ENCODE data around the gene RPS15. TPM values are rescaled to one million over a fixed set of nuclear protein-coding genes. Genes with fewer than 3 reads are reported as not detected.
A peak's percentile ranks its signal among the peaks of the same experiment; 100 is the strongest.

RPS15 gene
- total and polyA plus RNA-seq, 2 of the 13 experiments (the other 11 are each of a cell fraction or from before 2014, with no cell fraction given), result 695 to 1,411 TPM

DNA sequence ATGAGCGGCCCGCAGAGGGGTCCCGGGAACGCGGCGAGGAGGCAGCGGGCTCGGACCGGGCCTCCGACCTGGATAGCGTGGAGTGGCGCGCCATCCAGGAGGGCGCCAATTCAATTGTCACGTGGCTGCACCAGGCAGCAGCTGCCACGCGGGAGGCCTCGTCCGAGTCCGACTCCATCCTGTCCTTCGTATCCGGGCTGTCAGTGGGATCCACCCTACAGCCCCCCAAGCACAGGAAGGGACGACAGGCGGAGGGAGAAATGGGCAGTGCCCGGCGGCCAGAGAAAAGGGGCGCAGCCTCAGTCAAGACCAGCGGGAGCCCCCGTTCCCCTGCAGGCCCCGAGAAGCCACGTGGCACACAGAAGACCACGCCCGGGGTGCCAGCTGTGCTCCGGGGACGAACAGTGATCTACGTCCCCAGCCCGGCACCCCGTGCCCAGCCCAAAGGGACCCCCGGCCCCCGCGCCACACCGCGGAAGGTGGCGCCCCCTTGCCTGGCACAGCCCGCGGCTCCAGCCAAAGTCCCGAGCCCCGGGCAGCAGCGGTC lies 30.2 kb downstream of the RPS15 start:
- WGBS (ENCODE audit: low lambda C conversion rate), result 94% methylated on average over 7 of the region's 49 CpGs
- DNase-seq (ENCODE audit: low spot score) (no peak), FAIRE-seq (no peak), ATAC-seq (no peak)
- Histone ChIP-seq H3K9ac (ENCODE audit: insufficient read depth, low read depth, low read length) (0 out of 2 replicates have a peak overlapping the region, but pooled peaks have one; percentile 43), H3K4me1 (ENCODE audit: insufficient read depth, low read length) (peaks cover 25% of the 10 kb centered on the region), H3K4me3 (replicated peaks in 1 of 3; ENCODE audit: insufficient read depth in 1 of 3, low read depth in 2 of 3, low read length in 3 of 3) (peak overlapping the region; percentile 45 to 69 (median 55); a peak in 4 of 6 replicates), H3K9me3 (ENCODE audit: low read length) (no peaks in the 10 kb centered on the region), H2AFZ (ENCODE audit: low read length) (no peak overlapping the region), H3K27me3 (ENCODE audit: control insufficient read depth in 1 of 2, insufficient read depth in 2 of 2, low read length in 2 of 2) (no peaks in the 10 kb centered on the region), H4K20me1 (ENCODE audit: insufficient read depth, low read length) (peaks cover 12% of the 10 kb centered on the region), H3K27ac (ENCODE audit: extremely low read length, insufficient read depth, low read length) (no peak overlapping the region), H3K4me2 (ENCODE audit: low read depth, low read length) (peak overlapping the region; percentile 76), H3K36me3 (replicated peaks in 1 of 2; ENCODE audit: control insufficient read depth in 1 of 2, insufficient read depth in 2 of 2, low read length in 2 of 2) (no peaks in the 10 kb centered on the region; a peak in 1 of 5 replicates), H3K79me2 (ENCODE audit: insufficient read depth, low read length) (no peaks in the 10 kb centered on the region)
- CTCF ChIA-PET (ENCODE audit: low intra/inter-chr PET ratio, low total read pairs), result no interaction called here
- POLR2A ChIA-PET, result interaction anchor here (0.9 to 1.1 kb wide), 2 partner anchors 13 to 200 kb away, joined by 3 to 4 read pairs; partner anchors contain the start of gene CIRBP
- intact Hi-C loops (cut with micrococcal nuclease; ENCODE audit: unreplicated experiment) (no loop called here), in situ Hi-C loops (cut with HindIII; ENCODE audit: extremely low pct_ligation_motif_present, low pct_unique_long_range_greater_than_20kb) (no loop called here)
- BruUV-seq (replicated peaks), result no TSS peak
- no peak for TF ChIP-seq MAF1 (CRISPR knock-in tag; IDR thresholded peaks at IDR 0.05; ENCODE audit: borderline replicate concordance)
- TF ChIP-seq SMARCE1 (IDR thresholded peaks at IDR 0.05; ENCODE audit: borderline replicate concordance), result no peak
- TF ChIP-seq ZKSCAN1 (IDR thresholded peaks at IDR 0.05; ENCODE audit: low read length), result no peak
- TF ChIP-seq ZNF841 (CRISPR knock-in tag; IDR thresholded peaks at IDR 0.05; ENCODE audit: borderline replicate concordance), result no peak
- TF ChIP-seq, protein P1, sequence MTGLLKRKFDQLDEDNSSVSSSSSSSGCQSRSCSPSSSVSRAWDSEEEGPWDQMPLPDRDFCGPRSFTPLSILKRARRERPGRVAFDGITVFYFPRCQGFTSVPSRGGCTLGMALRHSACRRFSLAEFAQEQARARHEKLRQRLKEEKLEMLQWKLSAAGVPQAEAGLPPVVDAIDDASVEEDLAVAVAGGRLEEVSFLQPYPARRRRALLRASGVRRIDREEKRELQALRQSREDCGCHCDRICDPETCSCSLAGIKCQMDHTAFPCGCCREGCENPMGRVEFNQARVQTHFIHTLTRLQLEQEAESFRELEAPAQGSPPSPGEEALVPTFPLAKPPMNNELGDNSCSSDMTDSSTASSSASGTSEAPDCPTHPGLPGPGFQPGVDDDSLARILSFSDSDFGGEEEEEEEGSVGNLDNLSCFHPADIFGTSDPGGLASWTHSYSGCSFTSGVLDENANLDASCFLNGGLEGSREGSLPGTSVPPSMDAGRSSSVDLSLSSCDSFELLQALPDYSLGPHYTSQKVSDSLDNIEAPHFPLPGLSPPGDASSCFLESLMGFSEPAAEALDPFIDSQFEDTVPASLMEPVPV (CRISPR knock-in tag; IDR thresholded peaks at IDR 0.05), result 0 out of 2 replicates have a peak, but pooled peaks have one; percentile 40
- 0 out of 2 replicates have a peak, but pooled peaks have one; percentile 10 for TF ChIP-seq NFYB (CRISPR knock-in tag; IDR thresholded peaks at IDR 0.05)
- TF ChIP-seq, protein P2, sequence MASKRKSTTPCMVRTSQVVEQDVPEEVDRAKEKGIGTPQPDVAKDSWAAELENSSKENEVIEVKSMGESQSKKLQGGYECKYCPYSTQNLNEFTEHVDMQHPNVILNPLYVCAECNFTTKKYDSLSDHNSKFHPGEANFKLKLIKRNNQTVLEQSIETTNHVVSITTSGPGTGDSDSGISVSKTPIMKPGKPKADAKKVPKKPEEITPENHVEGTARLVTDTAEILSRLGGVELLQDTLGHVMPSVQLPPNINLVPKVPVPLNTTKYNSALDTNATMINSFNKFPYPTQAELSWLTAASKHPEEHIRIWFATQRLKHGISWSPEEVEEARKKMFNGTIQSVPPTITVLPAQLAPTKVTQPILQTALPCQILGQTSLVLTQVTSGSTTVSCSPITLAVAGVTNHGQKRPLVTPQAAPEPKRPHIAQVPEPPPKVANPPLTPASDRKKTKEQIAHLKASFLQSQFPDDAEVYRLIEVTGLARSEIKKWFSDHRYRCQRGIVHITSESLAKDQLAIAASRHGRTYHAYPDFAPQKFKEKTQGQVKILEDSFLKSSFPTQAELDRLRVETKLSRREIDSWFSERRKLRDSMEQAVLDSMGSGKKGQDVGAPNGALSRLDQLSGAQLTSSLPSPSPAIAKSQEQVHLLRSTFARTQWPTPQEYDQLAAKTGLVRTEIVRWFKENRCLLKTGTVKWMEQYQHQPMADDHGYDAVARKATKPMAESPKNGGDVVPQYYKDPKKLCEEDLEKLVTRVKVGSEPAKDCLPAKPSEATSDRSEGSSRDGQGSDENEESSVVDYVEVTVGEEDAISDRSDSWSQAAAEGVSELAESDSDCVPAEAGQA (IDR thresholded peaks at IDR 0.05; ENCODE audit: low read depth), result no peak
- TF ChIP-seq, protein P2 (CRISPR knock-in tag; IDR thresholded peaks at IDR 0.05; ENCODE audit: borderline replicate concordance), result no peak
- 0 out of 2 replicates have a peak, but pooled peaks have one; percentile 6 for TF ChIP-seq RAD21 (CRISPR knock-in tag; IDR thresholded peaks at IDR 0.05)
- TF ChIP-seq GABPB1 (CRISPR knock-in tag; IDR thresholded peaks at IDR 0.05), result peak; percentile 34; the same call in 1 of the 2 replicates
- no peak for TF ChIP-seq ZNF513 (CRISPR knock-in tag; conservative IDR thresholded peaks at IDR 0.05)
- TF ChIP-seq ZNF589 (CRISPR knock-in tag; conservative IDR thresholded peaks at IDR 0.05), result no peak
- TF ChIP-seq MAFF (IDR thresholded peaks at IDR 0.05; ENCODE audit: low read depth, low read length), result no peak
- no peak for TF ChIP-seq HDAC1 (CRISPR knock-in tag; IDR thresholded peaks at IDR 0.05)
- TF ChIP-seq SOX13 (IDR thresholded peaks at IDR 0.05), result no peak
- no peak for TF ChIP-seq SOX13 (CRISPR knock-in tag; conservative IDR thresholded peaks at IDR 0.05 in 1 of 2, IDR thresholded peaks at IDR 0.05 in 1 of 2)
- TF ChIP-seq ZMYM3 (CRISPR knock-in tag; IDR thresholded peaks at IDR 0.05), result no peak
